GM19372 (cell line): ENCODE measurements around the gene SUPT3H.
"Not testable (repeated sequence)": the region's sequence is repeated elsewhere in the genome, so short reads cannot be mapped to it uniquely, and the experiment has no call there.

Source experiments
- ATAC-seq: cut with Tn5 transposase; IDR thresholded peaks from one replicate; pipeline ENCODE4 v1.9.1; 2021; ENCODE audit warnings: mild to moderate bottlenecking, low read depth, moderate library complexity; ENCODE audit not compliant: unreplicated experiment

SUPT3H gene

DNA sequence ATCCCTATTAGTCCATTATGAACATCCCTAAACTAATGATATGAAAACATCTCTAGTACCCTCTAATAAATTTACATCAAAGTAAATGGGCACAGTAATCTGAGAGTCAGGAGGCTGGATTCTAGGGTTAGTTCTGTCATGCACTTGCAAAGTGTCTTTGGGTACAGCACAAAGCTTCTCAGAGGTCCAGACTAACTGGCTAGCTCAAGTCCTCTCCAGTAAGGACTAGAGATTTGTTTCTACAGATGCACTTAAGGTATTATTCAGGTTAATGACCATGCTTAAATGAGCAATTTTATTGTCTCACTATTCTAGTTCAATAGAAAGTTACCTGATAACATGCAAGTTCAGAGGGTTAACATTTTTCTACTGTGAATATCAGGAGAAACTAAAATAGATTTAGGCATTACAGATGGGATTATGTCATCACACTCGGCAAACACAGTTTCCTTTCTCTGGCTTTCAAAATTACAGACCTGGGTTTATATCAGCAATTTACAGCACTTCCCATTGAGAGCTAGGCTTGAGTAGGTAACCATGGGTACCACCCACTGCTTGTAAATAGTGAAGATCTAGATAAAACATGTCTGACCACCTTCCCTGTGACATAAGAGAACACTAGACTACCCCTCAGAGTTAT lies 452.5 kb downstream of the SUPT3H start:
- no peak for ATAC-seq

DNA sequence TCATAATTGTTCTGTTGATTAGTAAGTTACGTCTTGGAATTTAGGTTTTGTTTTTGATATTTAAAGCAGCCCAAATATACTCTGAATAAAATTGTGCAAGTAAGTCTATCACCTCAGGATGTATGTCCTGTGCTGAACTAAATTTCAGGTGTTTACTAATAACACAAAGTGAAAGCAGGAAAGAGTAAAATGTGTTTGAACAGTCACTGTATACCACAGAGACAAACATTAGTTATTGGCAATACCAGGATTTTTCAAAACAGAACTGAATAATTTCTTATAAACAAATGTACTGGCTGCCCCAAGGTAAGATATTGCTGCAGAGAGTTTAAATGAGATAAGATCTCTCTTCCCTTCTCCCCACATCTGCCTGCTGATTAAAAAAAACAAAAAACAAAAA lies 454.3 kb downstream of the SUPT3H start:
- no peak for ATAC-seq

DNA sequence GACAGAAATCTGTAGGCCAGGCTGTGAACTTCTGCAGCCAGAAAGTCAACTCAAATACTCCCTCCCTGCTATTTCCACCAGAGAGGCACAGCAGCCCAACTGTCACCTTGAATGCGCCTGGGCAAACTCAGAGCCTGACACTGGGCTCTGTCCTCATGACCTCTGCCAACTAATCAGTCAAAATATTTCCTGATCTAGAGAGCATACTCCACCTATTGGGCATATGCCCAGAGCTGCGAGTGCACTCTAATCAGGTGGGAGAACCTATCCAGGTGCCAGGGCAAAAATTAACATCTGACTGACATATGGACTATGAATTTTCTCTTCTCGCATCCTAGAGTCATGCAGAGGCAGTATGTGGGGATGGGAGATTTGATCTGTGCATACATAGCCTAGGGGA lies 455.9 kb downstream of the SUPT3H start:
- ATAC-seq = no peak

DNA sequence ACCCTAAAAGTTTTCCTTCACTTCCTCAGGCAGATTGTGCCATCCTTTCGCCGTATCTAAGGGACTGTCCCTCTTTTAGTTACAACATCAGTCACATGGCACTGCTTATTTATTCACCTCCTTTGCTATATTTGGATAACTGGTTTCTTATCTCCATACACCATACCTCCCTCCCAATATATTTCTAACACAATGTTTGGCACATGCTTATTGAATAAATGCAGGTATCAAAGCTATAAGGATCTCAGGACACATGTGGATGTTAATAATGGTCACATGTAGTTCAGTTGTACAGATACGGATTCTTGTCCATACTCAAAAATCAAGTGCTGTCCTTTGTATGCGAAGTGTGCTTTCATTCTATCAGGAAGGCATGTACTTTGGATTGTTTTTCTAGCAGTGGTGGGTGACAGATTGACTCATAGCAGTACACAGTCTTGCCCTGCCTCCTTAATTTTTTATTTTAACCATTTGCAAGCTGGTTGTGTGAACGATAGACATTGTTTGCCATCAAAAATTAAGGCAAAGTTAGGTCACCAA lies 456.7 kb downstream of the SUPT3H start:
- no peak for ATAC-seq

DNA sequence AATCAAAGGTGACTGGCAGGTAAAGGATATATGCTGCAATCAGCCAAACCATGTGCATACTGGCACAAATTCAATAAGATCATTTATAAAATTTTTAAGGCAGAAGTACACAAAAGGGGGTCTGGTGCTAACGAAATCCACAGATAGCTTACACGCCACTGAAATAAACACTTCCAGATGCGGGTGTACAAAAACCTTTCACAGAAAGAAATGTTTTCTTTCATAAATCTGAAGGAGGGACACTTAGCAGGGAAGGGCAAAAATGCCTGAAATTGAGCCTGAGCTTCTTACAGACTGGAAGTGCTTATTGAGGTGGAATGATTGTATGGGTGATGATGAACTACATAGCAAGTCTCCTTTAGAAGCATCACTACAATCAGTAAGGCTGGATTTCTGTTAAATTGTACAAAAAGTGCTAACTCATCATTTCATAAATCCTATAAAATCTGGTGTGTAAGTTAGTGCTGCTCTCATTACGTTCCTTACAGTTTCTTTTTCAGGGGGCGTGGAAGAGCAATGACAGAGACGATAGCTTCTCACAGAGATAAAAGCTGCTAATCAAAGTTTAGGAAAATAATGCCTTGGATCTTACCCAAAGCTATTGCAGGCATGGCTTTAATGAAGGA lies 458.9 kb downstream of the SUPT3H start:
- ATAC-seq = no peak

DNA sequence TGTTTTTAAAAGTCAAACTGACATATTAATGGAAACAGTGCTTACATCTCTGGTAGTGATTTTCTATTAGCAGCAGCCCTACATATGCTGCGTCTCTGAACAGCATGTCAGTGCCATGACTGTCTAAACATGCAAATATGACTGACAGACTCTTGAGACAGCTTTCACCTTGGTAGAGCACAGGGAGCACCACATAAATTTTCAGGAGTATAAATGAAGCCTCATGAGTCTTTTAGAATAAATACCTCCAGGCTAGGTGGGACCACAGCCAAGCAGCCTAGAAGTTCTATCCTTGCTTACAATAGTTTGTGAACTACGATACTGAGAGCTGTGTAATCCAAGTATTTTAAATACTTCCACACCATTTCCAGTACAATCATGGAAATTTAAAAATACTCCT lies 460.3 kb downstream of the SUPT3H start:
- no peak for ATAC-seq

DNA sequence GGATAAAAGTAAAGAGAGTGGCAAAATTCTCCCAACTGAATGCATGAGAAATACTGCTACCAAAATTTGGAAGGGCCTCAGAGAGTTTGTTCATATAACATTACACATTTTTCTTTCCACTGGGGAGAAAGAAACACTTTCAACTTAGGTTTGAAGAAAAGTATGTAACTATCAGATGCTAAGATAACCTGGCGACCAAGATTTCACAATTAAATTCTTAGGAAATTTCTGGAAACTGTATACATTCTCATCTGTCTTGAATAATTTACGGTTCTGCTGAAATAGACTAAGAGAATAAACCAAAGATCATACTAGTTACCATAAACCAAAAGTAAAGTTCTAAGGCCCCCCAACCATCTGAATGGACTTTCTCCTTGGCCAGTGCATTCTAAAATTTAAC lies 462.6 kb downstream of the SUPT3H start:
- ATAC-seq = no peak

DNA sequence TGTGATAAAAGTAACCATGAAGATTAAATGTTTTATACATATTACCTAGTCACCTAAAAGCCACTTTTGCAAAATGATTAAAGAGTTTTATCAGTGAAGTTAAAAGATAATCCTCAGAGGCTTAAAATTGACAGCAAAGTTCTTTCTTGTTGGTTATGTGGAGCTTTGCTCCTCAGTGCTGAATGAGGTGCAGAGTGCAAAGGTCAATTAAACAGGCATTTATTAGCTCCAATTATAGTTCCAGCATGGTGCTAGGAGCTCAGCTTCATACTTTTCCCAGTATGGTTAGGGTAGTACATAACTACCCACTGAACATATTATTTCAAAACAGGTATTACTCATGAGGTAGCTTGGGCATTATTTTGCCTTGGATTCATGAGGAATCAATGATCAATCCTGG lies 463.6 kb downstream of the SUPT3H start:
- ATAC-seq = no peak

DNA sequence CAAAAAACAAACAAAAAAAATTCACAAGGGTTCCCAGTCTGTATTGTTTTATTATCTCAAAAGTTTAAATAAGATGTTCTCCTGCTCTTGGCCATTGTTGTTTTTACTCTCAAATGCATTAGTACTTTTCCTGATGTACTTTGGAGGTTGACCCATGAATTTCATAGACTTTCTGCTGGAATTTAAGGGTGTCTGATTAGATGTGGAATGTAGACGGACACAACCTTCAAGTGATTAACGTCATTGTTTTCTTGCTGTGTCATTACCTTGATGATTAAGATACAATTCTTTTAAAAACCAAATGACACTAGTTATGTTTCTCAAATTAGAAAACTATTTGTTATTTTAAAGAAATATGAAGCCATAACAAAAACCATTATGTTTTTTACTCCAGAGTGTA lies 471.0 kb downstream of the SUPT3H start:
- no peak for ATAC-seq

DNA sequence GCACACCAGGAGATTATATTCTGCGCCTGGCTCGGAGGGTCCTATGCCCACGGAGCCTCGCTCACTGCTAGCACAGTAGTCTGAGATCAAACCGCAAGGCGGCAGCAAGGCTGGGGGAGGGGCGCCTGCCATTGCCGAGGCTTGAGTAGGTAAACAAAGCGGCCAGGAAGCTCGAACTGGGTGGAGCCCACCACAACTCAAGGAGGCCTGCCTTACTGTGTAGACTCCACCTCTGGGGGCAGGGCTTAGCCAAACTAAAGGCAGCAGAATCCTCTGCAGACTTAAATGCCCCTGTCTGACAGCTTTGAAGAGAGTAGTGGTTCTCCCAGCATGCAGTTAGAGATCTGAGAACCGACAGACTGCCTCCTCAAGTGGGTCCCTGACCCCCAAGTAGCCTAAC lies 477.4 kb downstream of the SUPT3H start:
- ATAC-seq = not testable (repeated sequence)

DNA sequence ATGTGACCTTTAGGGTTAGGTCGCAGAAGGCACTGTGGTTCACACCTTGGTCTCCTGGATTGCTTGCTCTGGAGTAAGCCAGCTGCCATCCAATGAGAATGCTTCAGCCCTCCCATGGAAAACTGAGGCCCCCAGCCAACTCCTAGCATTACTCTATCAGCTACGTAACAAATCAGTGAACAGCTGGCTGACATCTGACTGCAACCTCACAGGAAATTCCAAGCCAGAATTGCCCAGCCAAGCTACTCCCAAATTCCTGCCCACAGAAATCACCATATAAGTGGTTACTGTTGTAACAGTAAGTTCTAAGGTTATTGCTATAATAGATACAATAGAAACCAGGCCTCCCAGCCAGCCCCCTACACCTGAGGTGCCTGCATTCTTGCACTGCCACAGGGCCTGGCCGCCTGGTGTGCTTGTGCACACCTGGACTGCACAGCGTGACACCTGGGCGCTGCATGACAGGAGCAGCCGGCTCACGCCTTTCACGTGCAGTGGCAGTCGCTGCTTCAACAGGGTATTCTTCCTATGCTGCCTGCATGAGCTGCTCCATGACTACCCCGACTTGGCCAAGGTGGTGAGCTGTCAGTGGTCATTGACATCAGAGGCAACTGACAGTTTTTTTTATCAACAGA lies 479.3 kb downstream of the SUPT3H start:
- ATAC-seq = no peak

DNA sequence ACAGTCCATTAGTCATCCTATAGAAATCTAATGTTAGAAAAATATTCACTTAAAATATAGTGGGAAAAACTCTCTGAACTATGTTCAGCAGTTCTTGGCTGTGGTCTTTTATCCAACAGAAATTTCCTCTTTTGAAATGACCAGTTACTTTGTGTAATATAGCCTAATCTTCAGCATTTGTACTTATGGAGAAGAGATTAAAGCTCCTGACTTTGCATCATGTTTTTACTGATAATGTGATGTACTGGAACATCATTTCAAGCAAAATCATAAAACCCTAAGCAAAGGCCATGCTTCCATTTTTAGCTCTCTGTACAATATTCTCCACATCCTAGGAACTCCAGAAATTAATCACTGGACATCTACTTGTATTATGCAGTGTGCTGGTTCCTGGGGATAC lies 480.4 kb downstream of the SUPT3H start:
- ATAC-seq = no peak

DNA sequence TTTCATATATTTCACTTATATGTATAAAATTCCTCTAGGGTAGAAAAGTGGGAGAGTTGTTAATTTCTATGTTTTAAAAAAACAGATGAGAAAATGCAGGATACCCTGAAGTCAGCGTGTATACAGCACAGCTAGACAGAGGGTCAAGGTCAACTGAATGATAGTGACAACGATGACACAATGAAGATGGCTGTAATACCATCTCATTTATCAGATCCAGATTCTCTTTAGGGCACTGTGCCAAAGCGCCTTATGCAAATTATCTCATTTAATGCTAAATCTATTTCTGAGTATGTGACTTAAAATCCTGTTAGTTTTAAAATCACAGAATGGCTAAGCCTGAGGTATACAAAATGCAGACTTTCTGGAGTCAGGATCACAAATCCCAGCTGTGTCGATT lies 481.0 kb downstream of the SUPT3H start:
- no peak for ATAC-seq

DNA sequence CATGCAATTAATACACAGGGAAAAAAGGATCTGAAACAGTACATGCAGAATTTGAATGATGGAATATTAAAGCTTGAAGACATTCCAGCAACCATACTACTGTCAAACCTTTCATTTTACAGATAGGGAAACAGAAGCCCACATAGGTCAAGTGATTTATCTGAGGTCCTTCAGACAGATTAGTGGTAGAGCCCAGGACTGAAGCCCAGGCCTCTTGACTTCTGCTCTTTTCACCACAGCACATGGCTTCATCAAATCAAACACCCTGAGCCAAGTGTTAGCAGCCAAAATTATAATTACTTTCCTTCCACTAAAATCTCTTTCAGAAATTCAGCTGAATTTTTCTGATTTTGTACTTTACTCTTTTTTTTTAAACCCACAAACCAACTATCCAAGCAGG lies 485.2 kb downstream of the SUPT3H start:
- no peak for ATAC-seq

DNA sequence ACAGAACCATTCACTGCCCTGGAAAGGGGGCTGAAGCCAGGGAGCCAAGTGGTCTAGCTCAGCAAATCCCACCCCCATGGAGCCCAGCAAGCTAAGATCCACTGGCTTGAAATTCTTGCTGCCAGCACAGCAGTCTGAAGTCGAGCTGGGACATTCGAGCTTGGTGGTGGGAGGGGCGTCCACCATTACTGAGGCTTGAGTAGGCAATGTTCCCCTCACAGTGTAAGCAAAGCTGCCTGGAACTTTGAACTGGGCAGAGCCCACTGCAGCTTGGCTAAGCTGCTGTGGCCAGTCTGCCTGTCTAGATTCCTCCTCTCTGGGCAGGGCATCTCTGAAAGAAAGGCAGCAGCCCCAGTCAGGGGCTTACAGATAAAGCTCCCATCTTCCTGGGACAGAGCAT lies 498.7 kb downstream of the SUPT3H start:
- not testable (repeated sequence) for ATAC-seq

DNA sequence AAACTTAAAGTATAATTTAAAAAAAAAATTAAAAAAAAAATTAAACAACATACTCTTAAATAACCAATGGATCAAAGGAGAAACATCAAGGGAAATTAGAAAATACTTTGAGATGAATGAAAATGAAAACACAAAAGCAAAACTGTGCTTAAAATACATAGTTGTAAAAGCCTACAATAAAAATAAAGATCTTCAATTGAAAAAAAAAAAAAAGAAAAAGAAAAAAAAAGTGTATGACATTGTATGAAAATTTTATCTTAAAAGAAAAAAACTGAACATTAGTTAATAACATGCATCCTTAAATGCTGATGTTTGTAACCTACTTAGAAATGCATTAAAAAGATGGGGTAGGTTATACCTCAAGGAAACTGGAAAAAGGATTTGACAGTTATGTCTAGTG lies 501.1 kb downstream of the SUPT3H start:
- ATAC-seq = not testable (repeated sequence)

DNA sequence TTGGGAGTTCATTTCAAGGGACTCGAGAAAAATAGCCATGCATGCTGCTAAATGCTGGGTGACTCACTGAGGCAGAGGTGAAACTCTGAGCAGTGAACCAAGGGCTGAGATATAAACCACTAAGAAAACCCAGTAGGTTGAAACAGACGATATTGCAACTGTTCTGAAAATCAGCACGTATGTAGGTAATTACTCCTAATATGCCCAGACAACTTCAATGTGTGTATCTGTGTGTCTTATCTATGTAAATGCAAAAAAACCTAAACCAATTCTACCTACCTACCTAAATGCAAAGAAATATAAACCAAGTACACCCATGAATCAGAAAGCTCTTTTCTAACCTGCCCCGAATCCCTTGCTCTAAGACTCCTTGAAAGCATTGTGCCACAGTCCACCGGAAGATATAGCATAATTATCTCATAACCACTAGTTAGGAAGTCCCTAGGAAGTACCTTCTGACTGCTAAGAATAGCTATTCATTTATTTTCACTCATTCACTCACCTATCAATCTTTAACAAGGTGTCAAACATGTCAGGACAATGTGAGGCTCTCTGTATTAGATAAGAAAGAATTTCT lies 508.3 kb downstream of the SUPT3H start:
- peak; percentile 57 for ATAC-seq

DNA sequence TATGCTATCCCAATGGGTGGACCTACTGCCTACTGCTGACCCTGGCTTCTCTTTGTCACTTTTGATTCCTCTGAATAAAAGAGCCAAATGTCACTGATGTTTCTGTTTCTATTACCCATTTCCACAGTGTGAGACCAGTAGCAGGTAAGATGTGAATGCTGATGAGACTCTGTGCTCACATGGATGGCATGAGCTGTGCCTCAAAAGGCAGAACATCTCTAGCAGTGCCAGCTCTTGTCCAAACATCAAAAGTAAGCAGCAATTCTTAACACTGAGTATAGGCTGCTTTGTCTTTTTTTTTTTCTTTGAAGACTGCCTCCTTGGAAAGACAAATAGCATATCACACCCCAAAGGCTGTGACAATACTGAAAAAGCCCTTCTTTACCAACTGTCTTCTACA lies 508.8 kb downstream of the SUPT3H start:
- ATAC-seq = no peak

DNA sequence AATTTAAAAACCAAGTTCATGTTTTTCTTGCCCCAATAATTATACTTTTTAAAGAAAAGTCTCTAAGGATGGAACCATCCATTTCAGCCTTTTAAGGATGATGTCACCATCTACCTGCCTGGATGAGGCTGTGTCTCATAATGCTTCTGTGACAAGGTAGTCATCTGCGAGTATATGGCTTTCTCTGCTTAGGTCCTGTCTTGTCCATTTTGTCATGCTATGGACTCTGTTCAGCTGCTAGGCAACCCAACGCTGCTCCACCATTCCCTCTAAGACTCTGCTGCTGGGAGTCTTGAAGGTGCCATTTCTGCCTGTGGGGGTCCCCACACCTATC lies 509.4 kb downstream of the SUPT3H start:
- ATAC-seq = peak; percentile 46

DNA sequence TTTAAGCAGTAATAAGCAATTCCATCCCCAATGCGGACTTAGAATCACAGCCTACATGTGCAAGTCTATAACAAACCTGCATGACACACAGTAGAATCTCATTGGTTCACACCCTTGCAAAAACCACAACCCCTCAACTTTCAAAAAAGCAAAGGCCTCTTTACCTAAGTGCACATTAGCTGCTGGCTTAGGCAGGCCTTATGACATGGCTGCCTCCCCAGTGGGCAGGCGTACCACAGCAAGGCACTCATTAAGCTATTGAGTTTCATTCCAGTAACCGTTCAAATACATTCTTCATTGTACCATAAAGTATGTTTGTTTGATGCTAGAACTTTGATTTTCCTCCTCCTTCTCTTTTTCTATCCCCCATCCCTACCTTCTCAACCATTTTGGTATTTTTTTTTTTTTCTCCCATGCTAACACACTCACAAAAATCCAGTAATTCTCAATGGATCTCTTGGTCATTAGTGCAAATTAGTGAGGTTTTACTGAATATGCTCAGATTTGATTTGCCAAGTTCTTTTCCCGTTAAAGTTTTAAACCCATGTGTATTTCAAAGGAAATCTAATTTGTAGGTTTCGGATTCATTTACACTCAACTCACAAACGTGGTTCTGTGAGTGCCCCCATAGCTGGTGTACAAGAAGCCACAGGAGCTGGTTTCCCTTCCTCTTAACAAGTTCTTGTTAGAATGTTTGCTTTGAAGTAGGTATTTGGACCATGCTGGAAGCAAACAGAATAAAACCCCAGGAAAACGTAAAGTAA lies 510.0 kb downstream of the SUPT3H start:
- peak; percentile 59 for ATAC-seq

DNA sequence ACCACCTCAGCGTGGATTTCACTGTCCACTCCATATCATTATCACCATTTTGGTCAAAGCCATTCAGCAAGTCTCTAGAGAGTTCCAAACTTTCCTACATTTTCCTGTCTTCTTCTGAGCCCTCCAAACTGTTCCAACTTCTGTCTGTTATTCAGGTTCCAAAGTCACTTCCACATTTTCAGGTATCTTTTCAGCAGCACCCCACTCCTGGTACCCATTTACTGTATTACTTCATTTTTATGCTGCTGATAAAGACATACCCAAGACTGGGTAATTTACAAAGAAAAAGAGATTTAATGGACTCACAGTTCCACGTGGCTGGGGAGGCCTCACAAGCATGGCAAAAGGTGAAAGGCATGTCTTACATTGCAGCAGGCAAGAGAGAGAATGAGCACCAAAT lies 512.5 kb downstream of the SUPT3H start:
- not testable (repeated sequence) for ATAC-seq
